GM19238 (cell line): ENCODE measurements around the gene ALLC.

ENCODE experiments used
- DNase-seq: peaks from one replicate; pipeline ENCODE4 v3.0.0; 2011; ENCODE audit warnings: low spot score; ENCODE audit not compliant: insufficient read length

The ALLC gene

DNA sequence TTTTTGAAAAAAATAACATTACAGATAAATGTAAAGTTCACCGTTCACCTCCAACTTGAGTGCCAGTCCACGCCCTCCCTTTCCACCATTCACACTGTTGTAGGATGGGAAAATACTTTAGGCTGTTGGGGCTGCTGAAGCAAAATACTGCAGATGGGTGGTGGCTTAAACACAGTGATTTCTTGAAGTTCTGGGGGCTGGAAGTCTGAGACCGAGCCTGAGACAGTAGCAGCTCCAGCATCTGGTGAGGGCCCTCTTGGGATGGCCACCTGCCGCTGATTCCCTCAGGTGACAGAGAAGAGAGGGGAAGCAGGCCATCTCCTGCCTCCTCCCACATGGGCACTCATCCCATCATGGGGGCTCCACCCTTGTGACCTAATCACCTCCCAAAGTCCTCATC, 17.7 kb downstream of the ALLC start:
- DNase-seq = no peak

- no peak for DNase-seq
Observed at GRCh38 chr2:3677436-3677835, 19.4 kb downstream of the ALLC start.

GRCh38 chr2:3678212-3678611, 20.2 kb downstream of the ALLC start:
- DNase-seq = no peak

- DNase-seq = no peak
Observed at GRCh38 chr2:3679180-3679579, 21.2 kb downstream of the ALLC start.

DNA sequence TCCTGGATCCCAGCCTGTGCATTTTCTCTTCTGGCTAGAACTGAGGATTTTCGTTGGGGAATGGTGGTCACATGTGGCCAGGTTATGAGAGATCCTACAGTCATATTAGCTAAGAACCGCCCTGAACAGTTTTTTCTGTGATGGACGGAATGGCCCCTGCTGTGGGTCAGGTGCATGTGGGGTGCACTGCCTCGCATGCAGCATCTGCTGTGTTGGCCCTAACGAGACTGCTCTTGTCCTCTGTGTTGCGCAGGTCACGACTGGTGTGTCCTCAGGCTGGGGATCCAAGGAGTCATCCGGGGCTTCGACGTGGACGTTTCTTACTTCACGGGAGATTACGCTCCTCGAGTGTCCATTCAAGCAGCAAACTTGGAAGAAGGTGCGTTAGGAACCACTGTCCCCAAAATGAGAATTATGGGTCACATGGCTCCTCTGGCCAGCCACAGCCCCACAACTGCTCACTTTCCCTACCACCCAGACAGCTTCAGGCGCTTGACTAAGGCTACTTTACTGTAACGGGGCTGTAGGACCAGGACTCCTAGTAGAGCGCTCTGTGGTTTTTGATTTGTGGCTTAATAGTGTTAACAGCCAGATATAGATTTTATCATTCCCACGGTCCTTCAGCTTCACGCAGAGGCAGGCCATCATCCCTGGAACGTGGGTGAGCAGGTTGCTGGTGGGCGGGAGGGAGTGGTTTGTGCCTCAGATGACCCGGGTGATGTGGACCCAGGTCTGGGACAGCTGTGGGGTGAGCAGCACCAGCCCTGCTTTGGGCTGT, 21.8 kb downstream of the ALLC start:
- DNase-seq = no peak

- no peak for DNase-seq
Observed at GRCh38 chr2:3680548-3681345, 22.7 kb downstream of the ALLC start.

DNA sequence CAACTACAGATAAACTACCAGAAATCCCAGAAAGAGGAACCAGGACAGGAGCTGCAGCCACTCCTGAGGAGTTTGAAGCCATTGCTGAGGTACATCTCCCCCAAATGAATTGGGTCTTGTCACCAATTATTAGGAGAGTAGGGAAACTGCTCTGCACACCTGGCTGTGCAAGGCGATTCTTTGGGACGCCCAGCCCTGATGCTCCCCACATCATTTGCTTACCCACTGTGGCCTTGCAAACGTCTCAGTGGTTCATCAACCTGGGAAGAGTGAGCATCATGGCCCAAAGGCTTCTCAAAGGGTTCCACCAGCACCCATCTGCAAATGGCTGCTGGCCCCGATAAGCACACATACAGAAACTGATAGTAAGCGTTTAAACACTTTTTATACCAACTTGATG, 23.6 kb downstream of the ALLC start:
- DNase-seq = no peak

DNA sequence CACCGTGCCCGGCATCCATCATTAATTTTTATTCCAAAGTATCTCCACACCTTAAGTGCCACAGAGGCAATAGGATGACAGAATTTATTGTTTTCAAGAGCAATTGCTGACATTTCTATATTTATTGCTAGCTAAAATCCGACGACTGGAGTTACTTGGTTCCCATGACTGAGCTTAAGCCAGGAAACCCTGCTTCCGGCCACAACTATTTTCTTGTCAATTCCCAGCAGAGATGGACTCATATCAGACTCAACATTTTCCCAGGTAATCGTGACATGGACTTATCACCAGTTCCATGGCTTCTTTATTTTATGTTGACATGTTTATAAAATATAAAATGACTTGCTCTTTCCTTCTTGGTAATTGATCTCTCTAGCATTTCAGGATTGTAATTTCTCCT, 24.8 kb downstream of the ALLC start:
- no peak for DNase-seq

- DNase-seq = no peak
Observed at GRCh38 chr2:3683748-3684454, 25.9 kb downstream of the ALLC start.

DNA sequence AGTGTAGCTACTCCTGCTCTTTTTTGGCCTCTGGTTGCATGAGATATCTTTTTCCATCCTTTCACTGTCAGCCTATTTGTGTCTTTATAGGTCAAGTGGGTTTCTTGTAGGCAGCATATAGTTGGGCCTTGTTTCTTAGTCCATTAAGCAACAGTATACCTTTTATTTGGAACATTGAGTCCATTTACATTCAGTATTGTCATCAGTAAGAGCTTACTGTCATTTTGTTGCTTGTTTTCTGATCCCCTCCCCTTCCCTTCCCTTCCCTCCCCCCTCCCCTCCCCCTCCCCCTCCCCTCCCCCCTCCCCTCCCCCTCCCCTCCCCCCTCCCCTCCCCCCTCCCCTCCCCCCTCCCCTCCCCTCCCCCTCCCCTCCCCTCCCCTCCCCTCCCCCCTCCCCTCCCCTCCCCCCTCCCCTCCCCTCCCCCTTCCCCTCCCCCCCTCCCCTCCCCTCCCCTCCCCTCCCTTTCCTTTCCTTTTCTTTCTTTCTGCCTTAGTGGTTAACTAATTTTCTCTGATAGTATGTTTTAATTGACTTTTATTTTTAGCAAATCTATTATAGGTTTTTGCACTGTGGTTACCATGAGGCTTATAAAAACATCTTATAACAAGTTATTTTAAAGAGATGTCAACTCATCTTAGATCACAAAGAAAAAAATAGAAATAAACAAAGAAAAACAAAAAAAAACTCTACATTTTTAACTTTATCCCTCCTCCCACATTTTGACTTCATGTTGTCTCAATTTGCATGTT, 32.2 kb downstream of the ALLC start:
- no peak for DNase-seq

DNA sequence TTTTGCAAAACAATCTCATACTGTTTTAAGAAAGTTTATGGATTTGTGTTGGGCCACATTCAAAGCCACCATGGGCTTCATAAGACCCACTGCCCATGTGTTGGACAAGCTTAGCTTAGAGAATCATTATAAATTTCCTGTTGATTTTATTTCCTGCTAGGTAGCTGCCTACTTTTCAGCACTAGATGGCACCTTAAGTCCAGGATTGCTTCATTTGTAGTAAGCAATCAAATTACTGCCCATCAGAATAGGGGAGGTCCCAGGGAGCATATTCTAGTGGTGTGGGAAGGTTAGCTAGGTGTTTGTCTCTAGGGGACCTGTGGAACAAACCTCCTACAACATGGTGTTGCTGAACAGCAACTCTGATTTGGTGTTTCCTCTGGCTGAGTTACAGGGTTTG, 34.4 kb downstream of the ALLC start:
- no peak for DNase-seq

GRCh38 chr2:3696545-3696944, 38.5 kb downstream of the ALLC start:
- DNase-seq = no peak

GRCh38 chr2:3701071-3701470, 43.1 kb downstream of the ALLC start:
- DNase-seq = no peak

DNA sequence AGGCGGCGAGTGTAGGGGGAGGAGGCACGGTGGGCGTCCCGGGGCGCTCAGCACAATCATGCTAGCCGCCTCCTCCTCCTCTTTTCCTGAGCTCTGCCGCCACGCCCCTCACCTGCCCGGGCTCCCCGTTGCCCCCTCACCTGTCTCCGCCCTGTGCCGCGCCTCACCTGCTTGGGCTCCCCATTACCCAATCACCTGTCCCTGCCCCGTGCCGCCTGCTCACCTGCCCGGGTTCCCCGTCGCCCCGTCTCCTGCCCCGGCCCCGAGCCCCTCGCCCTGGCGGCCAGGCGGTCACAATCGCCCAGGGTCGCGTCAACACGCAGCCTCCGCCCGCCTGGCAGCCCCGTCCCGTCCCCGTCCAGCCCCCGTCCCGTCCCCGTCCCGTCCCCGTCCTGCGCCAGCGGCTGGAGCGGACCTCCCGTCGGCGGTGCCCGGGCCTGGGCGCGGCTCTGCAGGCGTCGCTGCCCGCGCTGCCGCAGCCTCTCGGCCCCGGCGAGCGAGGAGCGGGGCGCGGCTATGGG, 45.3 kb downstream of the ALLC start, which contains the start of gene DCDC2C:
DCDC2C (plus strand) TSS at position 340 of the 521 bp plus-strand sequence; CDS start at position 517, 177 bp downstream.
- DNase-seq = no peak

DNA sequence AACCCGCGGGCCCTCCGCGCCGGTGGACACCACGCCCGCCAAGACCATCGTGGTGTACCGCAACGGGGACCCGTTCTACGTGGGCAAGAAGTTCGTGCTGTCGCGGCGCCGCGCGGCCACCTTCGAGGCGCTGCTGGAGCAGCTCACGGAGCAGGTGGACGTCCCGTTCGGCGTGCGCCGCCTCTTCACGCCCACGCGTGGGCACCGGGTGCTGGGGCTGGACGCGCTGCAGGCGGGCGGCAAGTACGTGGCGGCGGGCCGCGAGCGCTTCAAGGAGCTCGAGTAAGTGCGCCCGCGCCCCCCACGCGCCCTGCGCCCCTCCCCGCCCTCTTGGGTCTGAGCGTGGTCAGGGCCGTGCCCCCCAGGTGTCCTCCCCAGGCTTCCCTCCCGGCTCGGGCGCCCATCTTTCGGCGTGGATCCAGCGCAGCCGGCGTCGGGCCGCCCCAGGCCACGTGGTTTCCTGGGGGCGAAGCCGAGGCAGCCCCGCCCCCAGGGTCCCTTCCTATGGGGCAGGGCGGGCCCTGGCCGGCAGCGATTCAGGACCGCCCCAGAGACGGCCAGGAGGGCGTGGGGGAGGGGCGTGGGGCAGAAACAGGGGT, 45.9 kb downstream of the ALLC start:
- no peak for DNase-seq

- no peak for DNase-seq
Observed at GRCh38 chr2:3704692-3705091, 46.7 kb downstream of the ALLC start.

- no peak for DNase-seq
Observed at GRCh38 chr2:3705782-3706181, 47.8 kb downstream of the ALLC start.

GRCh38 chr2:3706892-3707291, 48.9 kb downstream of the ALLC start:
- DNase-seq = no peak

DNA sequence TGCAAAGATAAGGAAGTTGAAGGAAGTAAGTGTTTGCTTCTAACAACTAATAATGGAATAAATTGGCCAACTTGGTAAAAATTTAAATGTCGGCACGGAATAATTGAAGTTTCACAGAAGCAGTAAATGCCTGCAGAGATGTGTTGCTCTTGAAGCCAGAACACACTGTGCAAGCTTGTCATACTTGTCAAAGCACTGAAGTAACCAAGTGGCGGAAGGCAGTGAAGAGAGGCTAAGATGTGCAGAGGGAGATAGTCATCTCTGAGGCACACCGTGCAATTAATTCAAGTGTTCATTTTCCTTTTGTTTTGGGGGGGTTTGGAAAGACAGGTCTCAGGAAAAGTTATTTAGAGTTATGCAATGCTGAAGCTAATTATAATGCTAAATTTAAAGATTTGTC, 50.6 kb downstream of the ALLC start:
- DNase-seq = no peak

GRCh38 chr2:3709225-3709624, 51.2 kb downstream of the ALLC start:
- no peak for DNase-seq

DNA sequence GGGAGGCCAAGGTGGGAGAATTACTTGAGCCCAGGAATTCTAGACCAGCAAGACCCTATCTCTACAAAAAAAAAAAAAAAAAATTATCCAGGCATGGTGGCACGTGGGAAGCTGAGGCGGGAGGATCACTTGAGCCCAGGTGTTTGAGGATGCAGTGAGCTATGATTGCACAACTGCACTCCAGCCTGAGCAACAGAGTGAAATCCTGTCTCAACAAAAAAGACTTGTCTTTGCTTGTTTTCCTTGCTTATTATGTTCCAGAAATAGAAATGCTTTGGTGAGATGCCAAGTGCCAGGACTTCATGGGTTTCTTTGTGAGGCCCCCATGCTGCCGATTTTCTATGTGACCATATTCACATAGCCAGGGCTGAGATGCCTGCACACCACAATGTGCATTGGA, 54.4 kb downstream of the ALLC start:
- DNase-seq = no peak
